Measurements from ENCODE around the gene CPB2.

The CPB2 gene

DNA sequence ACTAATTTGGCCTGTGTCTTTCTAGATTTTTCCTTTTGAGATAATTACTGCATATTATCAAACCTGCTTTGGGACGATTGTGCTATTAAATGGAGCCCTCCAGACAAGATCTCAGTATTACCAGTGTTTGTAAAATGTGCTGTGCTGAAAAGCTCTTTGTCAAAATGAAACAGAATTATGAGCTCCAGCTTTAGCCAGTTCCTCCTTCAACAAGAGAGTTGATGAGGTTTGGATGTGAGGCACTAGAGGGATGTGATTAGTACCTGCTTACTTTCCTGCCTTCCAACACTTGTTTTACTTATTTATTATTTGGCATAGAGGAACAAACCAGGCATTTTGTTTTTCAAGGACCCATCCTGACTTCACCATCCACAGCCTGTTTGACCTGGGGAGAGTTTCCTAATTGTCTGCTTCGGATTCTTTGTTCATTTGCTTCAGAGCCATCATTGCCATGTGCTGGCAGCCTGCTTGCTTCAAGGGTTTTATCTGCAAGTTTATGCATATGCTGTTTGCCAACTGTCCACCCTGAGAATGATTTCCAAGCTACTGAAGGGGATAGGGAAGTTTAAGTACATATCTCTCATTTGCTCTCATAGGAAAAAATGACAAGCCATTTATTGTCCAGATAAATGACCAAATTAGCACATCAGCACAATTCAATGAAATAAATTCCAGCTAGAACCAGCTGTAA is 32.9 kb upstream of the CPB2 start:
- no peak for TF ChIP-seq CTCF (IDR thresholded peaks at IDR 0.05; ENCODE audit: low read depth, low read length)
- in situ Hi-C loops (cut with HindIII; ENCODE audit: low sequenced_read_pairs) = no loop called here
- no peak for DNase-seq (ENCODE audit: low read depth, low spot score)

DNA sequence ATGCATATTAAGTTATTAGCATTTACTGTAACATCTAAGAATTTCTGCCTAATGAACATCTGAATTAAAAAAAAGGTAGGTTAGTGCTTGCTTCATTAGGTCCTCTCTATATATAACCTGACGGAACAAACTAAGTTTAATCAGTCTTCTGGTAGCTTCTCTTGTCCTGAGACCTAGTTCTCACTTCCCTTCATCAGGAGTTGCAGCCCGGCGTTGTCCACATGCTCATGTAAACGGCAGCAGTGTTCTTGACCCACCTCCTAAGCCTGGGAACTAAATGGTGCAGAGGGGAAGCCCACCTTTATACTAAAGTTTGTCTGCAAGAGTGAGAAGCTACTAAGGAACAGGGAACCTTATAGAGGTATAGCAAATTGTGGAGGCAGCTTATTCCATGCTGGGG is 31.9 kb upstream of the CPB2 start:
- no peak overlapping the region for H3K4me3 ChIP-seq (ENCODE audit: low read depth, low read length)
- in situ Hi-C loops (cut with HindIII; ENCODE audit: low sequenced_read_pairs) = no loop called here
- TF ChIP-seq CTCF (IDR thresholded peaks at IDR 0.05; ENCODE audit: low read depth, low read length) = no peak
- no peak for DNase-seq (ENCODE audit: low read depth, low spot score)

More for the DNA sequence above, 32.9 kb upstream of the CPB2 start:
- H3K4me3 ChIP-seq (ENCODE audit: low read depth, low read length) = no peak overlapping the region

GRCh38 chr13:46134961-46135522 is 30.2 kb upstream of the CPB2 start:
- no peak for TF ChIP-seq CTCF (IDR thresholded peaks at IDR 0.05; ENCODE audit: low read depth, low read length)
- in situ Hi-C loops (cut with HindIII; ENCODE audit: low sequenced_read_pairs) = no loop called here
- DNase-seq (ENCODE audit: low read depth, low spot score) = peak; percentile 27
- H3K4me3 ChIP-seq (ENCODE audit: low read depth, low read length) = no peak overlapping the region

GRCh38 chr13:46134494-46134893 is 29.7 kb upstream of the CPB2 start:
- H3K4me3 ChIP-seq (ENCODE audit: low read depth, low read length) = no peak overlapping the region
- TF ChIP-seq CTCF (IDR thresholded peaks at IDR 0.05; ENCODE audit: low read depth, low read length) = no peak
- in situ Hi-C loops (cut with HindIII; ENCODE audit: low sequenced_read_pairs) = no loop called here
- no peak for DNase-seq (ENCODE audit: low read depth, low spot score)

DNA sequence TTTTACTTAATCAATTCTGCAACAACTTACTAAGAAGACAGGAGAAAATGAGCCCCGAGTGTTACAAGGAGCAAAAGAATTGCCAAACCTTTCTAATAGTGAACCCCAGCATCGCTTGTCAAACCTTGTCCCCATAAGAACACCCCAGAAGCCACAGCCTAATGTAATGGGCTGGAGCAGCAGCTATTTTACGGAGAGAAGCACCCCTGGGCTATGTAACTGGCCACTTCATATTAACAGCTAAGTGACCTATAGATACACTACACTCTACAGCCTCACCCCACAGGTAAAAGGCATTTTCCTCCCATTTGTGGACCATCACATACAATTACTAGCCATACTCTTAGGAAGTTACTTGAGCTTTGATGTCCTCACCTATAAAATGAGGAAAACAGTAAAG is 27.3 kb upstream of the CPB2 start:
- no peak for TF ChIP-seq CTCF (IDR thresholded peaks at IDR 0.05; ENCODE audit: low read depth, low read length)
- in situ Hi-C loops (cut with HindIII; ENCODE audit: low sequenced_read_pairs) = no loop called here
- DNase-seq (ENCODE audit: low read depth, low spot score) = no peak
- H3K4me3 ChIP-seq (ENCODE audit: low read depth, low read length) = no peak overlapping the region

DNA sequence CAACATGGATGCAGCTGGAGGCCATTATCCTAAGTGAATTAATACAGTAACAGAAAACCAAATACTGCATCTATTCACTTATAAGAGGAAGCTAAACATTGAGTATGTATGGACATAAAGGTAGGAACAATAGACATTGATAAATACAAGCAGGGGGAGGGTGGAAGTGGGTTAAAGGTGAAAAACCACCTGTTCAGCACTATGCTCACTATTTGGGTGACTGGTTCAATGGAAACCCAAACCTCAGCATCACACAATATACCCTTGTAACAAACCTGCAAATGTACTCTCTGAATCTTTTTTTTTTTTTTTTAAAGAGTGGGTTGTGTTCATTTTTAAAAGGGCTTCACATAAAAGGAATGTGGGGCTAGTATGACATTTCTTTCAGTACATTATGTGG is 26.9 kb upstream of the CPB2 start:
- no peak overlapping the region for H3K4me3 ChIP-seq (ENCODE audit: low read depth, low read length)
- TF ChIP-seq CTCF (IDR thresholded peaks at IDR 0.05; ENCODE audit: low read depth, low read length) = no peak
- DNase-seq (ENCODE audit: low read depth, low spot score) = no peak
- in situ Hi-C loops (cut with HindIII; ENCODE audit: low sequenced_read_pairs) = no loop called here
